ENCODE results near the gene HDAC2. TPM values are rescaled to one million over a fixed set of nuclear protein-coding genes. Genes with fewer than 3 reads are reported as not detected.

Gene HDAC2
- total RNA-seq, 2 donors from 2014 or later, result 29.9 to 49.5 TPM

DNA sequence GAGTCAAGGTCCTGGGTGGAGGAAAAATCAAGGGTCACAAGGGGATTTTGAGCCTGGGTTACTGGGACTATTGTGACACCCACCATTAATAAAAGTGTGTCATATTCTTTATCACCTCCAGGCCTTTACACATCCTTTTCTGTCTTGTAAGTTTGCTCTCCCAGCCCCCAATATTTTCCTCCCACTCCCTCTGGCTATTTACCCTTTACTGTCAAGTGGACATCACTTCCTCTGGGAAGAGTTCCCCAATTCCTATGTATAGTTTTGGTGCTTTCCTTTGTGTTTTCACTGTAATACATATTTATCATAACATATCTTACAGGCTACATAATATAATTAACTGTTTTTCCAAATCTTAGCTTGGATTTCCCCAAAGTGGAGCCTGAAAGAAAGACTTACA, 77.5 kb downstream of the HDAC2 start:
- H3K27ac ChIP-seq, result no peak overlapping the region
- H3K9me3 ChIP-seq, result peaks cover 9% of the 10 kb centered on the region
- DNase-seq (ENCODE audit: low spot score), result no peak
- H3K4me3 ChIP-seq, result no peak overlapping the region
- no peaks in the 10 kb centered on the region for H3K27me3 ChIP-seq (replicated peaks; ENCODE audit: insufficient read depth)
- TF ChIP-seq, protein P1, sequence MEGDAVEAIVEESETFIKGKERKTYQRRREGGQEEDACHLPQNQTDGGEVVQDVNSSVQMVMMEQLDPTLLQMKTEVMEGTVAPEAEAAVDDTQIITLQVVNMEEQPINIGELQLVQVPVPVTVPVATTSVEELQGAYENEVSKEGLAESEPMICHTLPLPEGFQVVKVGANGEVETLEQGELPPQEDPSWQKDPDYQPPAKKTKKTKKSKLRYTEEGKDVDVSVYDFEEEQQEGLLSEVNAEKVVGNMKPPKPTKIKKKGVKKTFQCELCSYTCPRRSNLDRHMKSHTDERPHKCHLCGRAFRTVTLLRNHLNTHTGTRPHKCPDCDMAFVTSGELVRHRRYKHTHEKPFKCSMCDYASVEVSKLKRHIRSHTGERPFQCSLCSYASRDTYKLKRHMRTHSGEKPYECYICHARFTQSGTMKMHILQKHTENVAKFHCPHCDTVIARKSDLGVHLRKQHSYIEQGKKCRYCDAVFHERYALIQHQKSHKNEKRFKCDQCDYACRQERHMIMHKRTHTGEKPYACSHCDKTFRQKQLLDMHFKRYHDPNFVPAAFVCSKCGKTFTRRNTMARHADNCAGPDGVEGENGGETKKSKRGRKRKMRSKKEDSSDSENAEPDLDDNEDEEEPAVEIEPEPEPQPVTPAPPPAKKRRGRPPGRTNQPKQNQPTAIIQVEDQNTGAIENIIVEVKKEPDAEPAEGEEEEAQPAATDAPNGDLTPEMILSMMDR (IDR thresholded peaks at IDR 0.05), result no peak
- ATAC-seq (ENCODE audit: insufficient number of reproducible peaks, low FRiP score, low read depth), result no peak
- no peaks in the 10 kb centered on the region for H3K4me1 ChIP-seq (ENCODE audit: control insufficient read depth in 1 of 2, low read depth in 2 of 2)
- H3K36me3 ChIP-seq, result no peaks in the 10 kb centered on the region

- H3K4me3 ChIP-seq, result no peak overlapping the region
Measured at GRCh38 chr6:113888956-113889630, 81.9 kb downstream of the HDAC2 start.

DNA sequence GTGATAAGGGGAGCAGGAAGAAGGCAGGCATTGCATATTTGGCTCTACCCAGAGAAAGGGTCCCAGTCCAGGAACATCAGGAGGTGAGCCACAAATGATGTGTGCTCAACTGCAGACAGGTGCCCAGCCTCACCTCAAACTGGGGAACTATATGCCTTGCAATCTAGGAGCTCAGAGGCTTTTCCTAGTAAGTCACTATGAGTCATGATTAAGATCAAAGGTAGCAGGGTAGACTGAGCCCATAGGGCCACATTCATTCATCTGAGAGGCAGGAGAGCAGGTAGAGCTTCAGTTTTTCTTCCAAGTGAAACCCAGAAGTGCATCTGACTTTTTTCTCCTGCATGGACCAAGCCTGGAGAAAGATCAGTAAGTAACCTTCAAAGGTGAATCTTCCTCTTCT, 82.5 kb downstream of the HDAC2 start:
- H3K4me1 ChIP-seq (ENCODE audit: control insufficient read depth in 1 of 2, low read depth in 2 of 2), result no peaks in the 10 kb centered on the region
- ATAC-seq (ENCODE audit: insufficient number of reproducible peaks, low FRiP score, low read depth), result no peak

More at GRCh38 chr6:113888956-113889630, 81.9 kb downstream of the HDAC2 start:
- Histone ChIP-seq H3K9me3 (peaks cover 9% of the 10 kb centered on the region), H3K27ac (no peak overlapping the region), H3K4me1 (ENCODE audit: control insufficient read depth in 1 of 2, low read depth in 2 of 2) (no peaks in the 10 kb centered on the region), H3K36me3 (no peaks in the 10 kb centered on the region), H3K27me3 (replicated peaks; ENCODE audit: insufficient read depth) (no peaks in the 10 kb centered on the region)
- no peak for DNase-seq (ENCODE audit: low spot score)
- TF ChIP-seq, protein P1 (IDR thresholded peaks at IDR 0.05), result no peak
- ATAC-seq (ENCODE audit: insufficient number of reproducible peaks, low FRiP score, low read depth), result no peak

DNA sequence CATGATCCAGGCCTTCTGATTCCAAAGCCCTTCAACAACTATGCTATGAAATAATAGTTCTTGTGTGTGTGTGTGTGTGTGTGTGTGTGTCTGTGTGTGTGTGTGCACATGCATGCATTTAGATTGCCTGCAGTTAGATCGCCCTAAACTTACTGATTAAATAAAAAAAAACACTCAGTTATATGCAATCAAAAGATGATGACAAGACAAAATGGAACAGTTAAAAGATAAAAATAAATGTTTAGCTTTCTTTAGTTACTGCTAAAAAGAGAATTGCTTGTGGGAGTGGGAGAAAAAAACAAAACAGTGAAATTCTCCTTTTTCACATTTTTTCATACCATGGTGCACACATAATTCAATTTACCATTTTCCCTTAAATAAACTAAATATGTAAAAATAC, 84.4 kb downstream of the HDAC2 start:
- H3K36me3 ChIP-seq, result no peaks in the 10 kb centered on the region
- DNase-seq (ENCODE audit: low spot score) (no peak), ATAC-seq (ENCODE audit: insufficient number of reproducible peaks, low FRiP score, low read depth) (no peak)
- H3K9me3 ChIP-seq, result peaks cover 2% of the 10 kb centered on the region
- H3K4me1 ChIP-seq (ENCODE audit: control insufficient read depth in 1 of 2, low read depth in 2 of 2), result no peaks in the 10 kb centered on the region
- H3K27ac ChIP-seq, result no peak overlapping the region
- TF ChIP-seq, protein P1 (IDR thresholded peaks at IDR 0.05), result no peak
- no peak overlapping the region for H3K4me3 ChIP-seq
- no peaks in the 10 kb centered on the region for H3K27me3 ChIP-seq (replicated peaks; ENCODE audit: insufficient read depth)

More for the DNA sequence above, 82.5 kb downstream of the HDAC2 start:
- H3K27ac ChIP-seq, result no peak overlapping the region
- no peak for DNase-seq (ENCODE audit: low spot score)
- H3K9me3 ChIP-seq, result peaks cover 9% of the 10 kb centered on the region
- TF ChIP-seq, protein P1 (IDR thresholded peaks at IDR 0.05), result no peak
- no peaks in the 10 kb centered on the region for H3K36me3 ChIP-seq
- no peak overlapping the region for H3K4me3 ChIP-seq
- H3K27me3 ChIP-seq (replicated peaks; ENCODE audit: insufficient read depth), result no peaks in the 10 kb centered on the region

GRCh38 chr6:113884011-113884410, 86.9 kb downstream of the HDAC2 start:
- H3K9me3 ChIP-seq, result no peaks in the 10 kb centered on the region
- no peak overlapping the region for H3K4me3 ChIP-seq
- H3K4me1 ChIP-seq (ENCODE audit: control insufficient read depth in 1 of 2, low read depth in 2 of 2), result peaks cover 0 to 5% of the 10 kb centered on the region in 2 donors
- no peak for DNase-seq (ENCODE audit: low spot score)
- H3K27ac ChIP-seq, result no peak overlapping the region
- H3K27me3 ChIP-seq (replicated peaks; ENCODE audit: insufficient read depth), result no peaks in the 10 kb centered on the region
- H3K36me3 ChIP-seq, result no peaks in the 10 kb centered on the region
- ATAC-seq (ENCODE audit: insufficient number of reproducible peaks, low FRiP score, low read depth), result no peak
- TF ChIP-seq, protein P1 (IDR thresholded peaks at IDR 0.05), result no peak

Other genes with a start within 250 kb of the HDAC2 start
- gene MARCKS, start 113.8 kb downstream of the HDAC2 start, total RNA-seq, result 10 to 100 TPM; 34.3 TPM

All from thoracic aorta (tissue), 2 donors.